ENCODE results near the gene MFSD6L. TPM values are rescaled to one million over a fixed set of nuclear protein-coding genes. Genes with fewer than 3 reads are reported as not detected.

MFSD6L gene
- polyA plus RNA-seq, 1 donor = 0.46 TPM

Other genes with a start within 250 kb of the MFSD6L start
- 56.8 TPM for gene MYH10, start 168.6 kb downstream of the MFSD6L start, polyA plus RNA-seq (ENCODE audit: insufficient read length)
- not detected for gene CCDC42, start 54.5 kb downstream of the MFSD6L start, polyA plus RNA-seq (ENCODE audit: insufficient read length)
- 0.86 TPM for gene SPDYE4, start 40.8 kb downstream of the MFSD6L start, polyA plus RNA-seq (ENCODE audit: insufficient read length)
- gene PIK3R6, start 68.3 kb upstream of the MFSD6L start, polyA plus RNA-seq (ENCODE audit: insufficient read length) = 5.4 TPM
- 2.2 TPM for gene PIK3R5, start 166.3 kb upstream of the MFSD6L start, polyA plus RNA-seq (ENCODE audit: insufficient read length)
- gene NTN1, start 222.1 kb upstream of the MFSD6L start, polyA plus RNA-seq (ENCODE audit: insufficient read length) = 4.4 TPM

All from hindlimb muscle (tissue), 1 donor.